ENCODE data around the gene ACTA2.

Gene ACTA2

DNA sequence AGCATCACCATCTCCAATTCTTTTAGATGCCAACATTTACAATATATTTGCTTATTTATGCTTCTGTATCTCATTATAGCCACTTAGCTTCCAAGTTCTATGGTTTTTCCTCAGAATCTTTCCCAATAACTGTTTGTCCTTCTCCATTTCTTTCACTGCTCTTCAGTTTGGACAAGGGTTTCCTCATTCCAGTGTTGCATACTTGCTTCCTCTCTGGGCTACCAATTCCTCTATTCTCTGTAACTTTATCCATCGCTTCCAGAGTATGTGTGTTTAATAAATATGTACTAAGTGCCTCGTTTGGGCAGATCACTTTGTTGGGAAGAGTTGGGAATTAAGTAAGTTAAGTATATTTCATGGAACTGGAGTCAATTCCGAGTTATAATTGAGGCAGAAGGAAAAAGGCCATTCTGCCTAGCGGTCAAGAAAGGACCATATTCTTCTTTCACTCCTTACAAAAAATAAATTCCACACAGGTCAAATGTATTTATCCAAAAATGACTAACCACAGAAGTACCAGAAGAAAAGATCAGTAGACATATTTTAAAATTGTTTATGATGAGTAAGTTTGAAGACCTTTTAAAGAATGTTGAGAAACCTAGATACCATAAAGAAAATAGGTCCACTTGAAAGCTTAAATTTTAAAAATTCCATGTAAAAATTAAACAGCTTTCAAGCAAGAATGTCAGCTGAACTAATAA, 61.7 kb downstream of the ACTA2 start:
- no peak for DNase-seq (ENCODE audit: low spot score)

DNA sequence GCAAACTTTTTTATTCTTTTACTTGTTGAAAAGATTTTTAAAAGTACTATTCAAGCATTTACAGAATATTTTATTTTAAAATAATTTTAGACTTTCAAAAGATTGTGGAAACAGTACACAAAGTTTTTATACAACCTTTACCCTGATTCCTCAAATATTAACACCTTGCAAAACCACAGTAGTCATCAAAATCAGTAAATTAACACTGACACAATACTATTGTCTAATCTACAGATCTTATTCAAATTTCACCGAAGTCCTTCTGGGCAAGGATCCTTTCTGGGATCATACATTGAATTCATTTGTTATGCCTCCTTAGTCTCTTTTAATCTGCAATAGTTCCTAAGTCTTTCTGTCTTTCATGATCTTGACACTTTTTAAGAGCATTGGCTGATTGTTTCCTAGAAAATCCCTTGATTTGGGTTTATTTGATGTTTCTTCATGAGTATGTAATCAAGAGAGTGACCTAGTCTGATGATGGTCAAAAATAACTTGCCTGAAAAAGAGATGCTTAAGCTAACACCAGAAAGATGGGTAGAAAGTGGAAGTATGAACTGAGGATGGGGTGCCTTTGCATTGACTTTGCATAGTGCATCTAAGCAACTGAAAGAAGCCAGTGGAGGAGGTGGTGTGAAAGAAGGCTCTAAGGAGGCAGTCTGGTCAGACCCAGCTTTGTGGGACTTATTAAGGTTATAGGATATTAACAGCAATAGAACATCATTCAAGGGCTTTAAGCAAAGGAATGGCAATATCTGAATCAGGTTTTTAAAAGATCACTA, 62.8 kb downstream of the ACTA2 start:
- peak; percentile 44 for DNase-seq (ENCODE audit: low spot score)

DNA sequence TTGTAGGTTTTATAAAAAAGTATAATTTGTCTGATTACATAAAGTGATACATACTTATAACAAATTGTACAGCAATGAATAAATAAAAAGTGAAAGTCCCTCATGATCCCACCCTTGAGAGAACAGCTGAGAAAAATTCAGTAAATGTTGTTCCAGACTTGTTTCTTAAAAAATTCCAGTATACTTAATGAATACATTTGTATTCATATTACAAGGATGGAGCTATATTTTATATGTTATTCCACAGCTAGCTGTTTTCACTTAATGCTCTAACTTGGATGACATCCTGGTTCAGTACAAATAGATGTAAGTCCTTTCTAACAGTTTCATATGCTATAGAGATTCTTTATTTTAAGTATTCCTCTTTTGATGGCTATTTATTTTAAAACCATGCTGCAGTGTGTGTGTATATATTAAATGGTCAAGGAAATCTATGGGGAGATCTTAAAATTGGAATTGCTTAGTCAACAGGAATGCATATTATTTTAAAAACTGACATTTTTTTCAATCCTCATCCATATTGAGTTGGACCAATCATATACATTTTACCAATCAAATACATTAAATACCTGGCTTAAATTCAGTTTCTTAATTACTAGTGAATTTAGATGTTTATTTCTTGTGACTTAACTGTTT, 63.6 kb downstream of the ACTA2 start:
- DNase-seq (ENCODE audit: low spot score), result no peak

DNA sequence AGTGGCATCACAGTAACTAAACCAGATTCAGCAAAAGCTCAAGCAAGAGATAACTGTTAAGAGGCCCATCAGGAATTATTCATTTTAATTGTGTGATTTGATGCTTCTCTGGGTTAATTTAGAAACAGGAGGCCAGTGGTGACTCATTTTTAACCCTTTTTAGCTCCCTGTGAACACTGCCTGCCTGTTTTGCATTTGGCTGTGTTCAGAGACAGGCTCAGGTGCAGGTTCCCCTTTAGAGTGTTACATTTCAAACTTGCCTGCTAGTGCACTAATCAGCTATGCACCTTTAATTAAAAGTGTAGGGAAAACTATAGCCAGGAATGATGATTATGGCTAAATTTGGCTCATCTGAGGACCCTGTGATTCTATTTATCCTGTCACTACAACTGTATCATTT, 66.0 kb downstream of the ACTA2 start:
- peak; percentile 46 for DNase-seq (ENCODE audit: low spot score)
